Pulmonary artery endothelial cell (primary cell): Measurements from ENCODE around the gene TENT4B. TPM values are rescaled to one million over a fixed set of nuclear protein-coding genes. Genes with fewer than 3 reads are reported as not detected.

Experiments used
- DNase-seq: peaks from one replicate; pipeline ENCODE4 v3.0.0-alpha.2; 2011; ENCODE audit warnings: low read depth, low spot score
- total RNA-seq: library from RNA; depleted of rRNA; stranded (reverse); fragments of >200 nt; gene quantifications from 2 replicates; pipeline ENCODE4 v1.2.3, GENCODE V29; 2014

The TENT4B gene
- total RNA-seq, 1 donor from 2014 or later = 9.4 TPM

- no peak for DNase-seq
Observed at GRCh38 chr16:50270510-50271147, 117.5 kb downstream of the TENT4B start.

- DNase-seq = no peak
Observed at GRCh38 chr16:50271148-50272041, 118.3 kb downstream of the TENT4B start.

- no peak for DNase-seq
Observed at GRCh38 chr16:50272111-50272571, 119.0 kb downstream of the TENT4B start.

GRCh38 chr16:50272687-50273381 lies 119.7 kb downstream of the TENT4B start:
- DNase-seq = no peak

GRCh38 chr16:50273382-50273690 lies 120.2 kb downstream of the TENT4B start:
- DNase-seq = no peak

- DNase-seq = no peak
Observed at GRCh38 chr16:50273888-50274325, 120.8 kb downstream of the TENT4B start.

- no peak for DNase-seq
Observed at GRCh38 chr16:50274326-50275097, 121.4 kb downstream of the TENT4B start.

GRCh38 chr16:50275098-50275415 lies 122.0 kb downstream of the TENT4B start:
- no peak for DNase-seq

GRCh38 chr16:50275428-50276325 lies 122.6 kb downstream of the TENT4B start:
- no peak for DNase-seq

- no peak for DNase-seq
Observed at GRCh38 chr16:50276326-50276640, 123.2 kb downstream of the TENT4B start.

- DNase-seq = no peak
Observed at GRCh38 chr16:50276801-50277555, 123.9 kb downstream of the TENT4B start.

GRCh38 chr16:50278251-50278650 lies 125.1 kb downstream of the TENT4B start:
- DNase-seq = no peak

GRCh38 chr16:50279504-50279865 lies 126.4 kb downstream of the TENT4B start:
- DNase-seq = no peak

- no peak for DNase-seq
Observed at GRCh38 chr16:50280932-50281331, 127.8 kb downstream of the TENT4B start.

Other genes starting within 250 kb of the TENT4B start
- 25.9 and 31.4 TPM in 2 replicates for gene CNEP1R1, start 128.1 kb upstream of the TENT4B start, total RNA-seq
- gene HEATR3, start 87.3 kb upstream of the TENT4B start, total RNA-seq = 31.7 and 38.7 TPM in 2 replicates
- 15.2 and 24.4 TPM in 2 replicates for gene ADCY7, start 113.2 kb downstream of the TENT4B start, total RNA-seq
- 53.4 and 55.3 TPM in 2 replicates for gene BRD7, start 215.7 kb downstream of the TENT4B start, total RNA-seq